SU-DHL-6 (cell line): ENCODE measurements around the gene NTSR1.

Experiments
- H2AFZ ChIP-seq: fragments of 200-600 bp; sonication (generic); 2 replicates; pipeline ENCODE4 v1.6.1; 2014; ENCODE audit warnings: low read depth, mild to moderate bottlenecking, moderate library complexity, mixed read lengths, antibody characterized with exemption, low read length; ENCODE audit not compliant: severe bottlenecking
- H3F3A ChIP-seq: fragments of 200-600 bp; shearing (Covaris generic); 2 replicates; pipeline ENCODE4 v1.6.0; 2016; ENCODE audit warnings: antibody characterized with exemption, mild to moderate bottlenecking; ENCODE audit not compliant: insufficient read depth
- H3K27ac ChIP-seq: fragments of 200-600 bp; sonication (generic); 2 replicates; pipeline ENCODE4 v1.5.1; 2016; ENCODE audit warnings: low read depth, mild to moderate bottlenecking, low read length, moderate library complexity, mixed read lengths
- H3K27me3 ChIP-seq: fragments of 200-600 bp; sonication (generic), shearing (Covaris generic); 2 replicates; pipeline ENCODE4 v1.6.0; 2014; ENCODE audit warnings: mild to moderate bottlenecking, low read length
- H3K36me3 ChIP-seq: fragments of 200-600 bp; sonication (generic); 2 replicates; pipeline ENCODE4 v1.6.1; 2014; ENCODE audit warnings: mild to moderate bottlenecking, low read length, mixed read lengths
- H3K4me2 ChIP-seq: fragments of 300-600, 200-600 bp; shearing (Covaris generic), sonication (generic); 2 replicates; pipeline ENCODE4 v1.6.0; 2014; ENCODE audit warnings: low read length, low read depth, mild to moderate bottlenecking; ENCODE audit not compliant: poor library complexity, severe bottlenecking
- H3K4me3 ChIP-seq: fragments of 200-600 bp; sonication (generic); 2 replicates; pipeline ENCODE4 v1.5.1; 2014; ENCODE audit warnings: antibody characterized with exemption, low read length, mild to moderate bottlenecking, mixed read lengths; ENCODE audit not compliant: insufficient read depth, poor library complexity, severe bottlenecking
- H3K79me2 ChIP-seq: fragments of 200-600 bp; sonication (generic); 2 replicates; pipeline ENCODE4 v1.6.1; 2014; ENCODE audit warnings: mild to moderate bottlenecking, low read length, moderate library complexity; ENCODE audit not compliant: insufficient read depth
- H3K9ac ChIP-seq: fragments of 200-600 bp; sonication (generic); 2 replicates; pipeline ENCODE4 v1.7.0; 2014; ENCODE audit warnings: mild to moderate bottlenecking, low read length
- H3K9me2 ChIP-seq: fragments of 200-600 bp; sonication (generic); replicated peaks from 2 replicates; pipeline ENCODE4 v1.6.1; 2014; ENCODE audit warnings: low read length; ENCODE audit not compliant: insufficient read depth
- H3K9me3 ChIP-seq: fragments of 200-600 bp; sonication (generic); 2 replicates; pipeline ENCODE4 v1.6.1; 2014; ENCODE audit warnings: low read length, mixed read lengths; ENCODE audit not compliant: insufficient read depth
- H4K20me1 ChIP-seq: fragments of 200-600 bp; sonication (generic); 2 replicates; pipeline ENCODE4 v1.6.1; 2014; ENCODE audit warnings: low read depth, mild to moderate bottlenecking, antibody characterized with exemption, low read length, moderate library complexity, mixed read lengths
- EZH2phosphoT487 ChIP-seq: fragments of 200-600 bp; sonication (generic), shearing (Covaris generic); conservative IDR thresholded peaks from 2 replicates; pipeline ENCODE4 v1.6.1; 2018; ENCODE audit warnings: mild to moderate bottlenecking, antibody characterized with exemption, low read length, moderate library complexity, mixed read lengths
- TF ChIP-seq, protein P1 (sequence below): fragments of 200-600 bp; sonication (generic); IDR thresholded peaks from one replicate; pipeline ENCODE4 v1.5.1; 2017; ENCODE audit warnings: antibody characterized with exemption, mild to moderate bottlenecking, low read length, moderate library complexity; ENCODE audit not compliant: insufficient read depth, poor library complexity, severe bottlenecking

Gene NTSR1

DNA sequence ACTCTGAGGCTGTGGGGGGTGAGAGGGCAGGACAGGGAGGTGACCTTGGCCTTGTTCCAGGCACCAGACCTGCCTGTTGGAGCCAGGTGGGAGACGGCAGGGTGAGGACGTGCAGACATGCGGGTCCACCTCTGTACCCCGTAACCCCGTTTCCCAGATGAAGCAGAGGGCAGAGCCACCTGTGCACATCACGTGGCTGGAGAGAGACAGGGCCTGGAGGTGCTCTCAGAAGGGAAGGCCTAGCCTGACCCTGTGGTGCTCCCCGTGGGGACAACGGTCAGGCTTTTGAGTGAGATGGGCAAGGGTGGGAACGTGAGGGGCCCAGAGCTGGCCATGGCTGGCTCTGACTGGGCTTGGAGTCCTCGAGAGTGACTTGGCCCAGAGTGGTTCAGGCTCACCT, 6.6 kb downstream of the NTSR1 start:
- H3K9ac ChIP-seq, result no peak overlapping the region
- no peaks in the 10 kb centered on the region for H4K20me1 ChIP-seq
- H3K79me2 ChIP-seq, result no peaks in the 10 kb centered on the region
- no peak overlapping the region for H3K4me2 ChIP-seq
- no peak overlapping the region for H3K27ac ChIP-seq
- no peaks in the 10 kb centered on the region for H3K27me3 ChIP-seq
- H3F3A ChIP-seq, result no peaks in the 10 kb centered on the region
- H3K9me2 ChIP-seq, result no peaks in the 10 kb centered on the region
- H3K36me3 ChIP-seq, result no peaks in the 10 kb centered on the region
- no peaks in the 10 kb centered on the region for H3K9me3 ChIP-seq
- no peak overlapping the region for H3K4me3 ChIP-seq
- TF ChIP-seq, protein P1, sequence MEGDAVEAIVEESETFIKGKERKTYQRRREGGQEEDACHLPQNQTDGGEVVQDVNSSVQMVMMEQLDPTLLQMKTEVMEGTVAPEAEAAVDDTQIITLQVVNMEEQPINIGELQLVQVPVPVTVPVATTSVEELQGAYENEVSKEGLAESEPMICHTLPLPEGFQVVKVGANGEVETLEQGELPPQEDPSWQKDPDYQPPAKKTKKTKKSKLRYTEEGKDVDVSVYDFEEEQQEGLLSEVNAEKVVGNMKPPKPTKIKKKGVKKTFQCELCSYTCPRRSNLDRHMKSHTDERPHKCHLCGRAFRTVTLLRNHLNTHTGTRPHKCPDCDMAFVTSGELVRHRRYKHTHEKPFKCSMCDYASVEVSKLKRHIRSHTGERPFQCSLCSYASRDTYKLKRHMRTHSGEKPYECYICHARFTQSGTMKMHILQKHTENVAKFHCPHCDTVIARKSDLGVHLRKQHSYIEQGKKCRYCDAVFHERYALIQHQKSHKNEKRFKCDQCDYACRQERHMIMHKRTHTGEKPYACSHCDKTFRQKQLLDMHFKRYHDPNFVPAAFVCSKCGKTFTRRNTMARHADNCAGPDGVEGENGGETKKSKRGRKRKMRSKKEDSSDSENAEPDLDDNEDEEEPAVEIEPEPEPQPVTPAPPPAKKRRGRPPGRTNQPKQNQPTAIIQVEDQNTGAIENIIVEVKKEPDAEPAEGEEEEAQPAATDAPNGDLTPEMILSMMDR, result no peak
- no peak for TF ChIP-seq EZH2phosphoT487
- no peak overlapping the region for H2AFZ ChIP-seq

DNA sequence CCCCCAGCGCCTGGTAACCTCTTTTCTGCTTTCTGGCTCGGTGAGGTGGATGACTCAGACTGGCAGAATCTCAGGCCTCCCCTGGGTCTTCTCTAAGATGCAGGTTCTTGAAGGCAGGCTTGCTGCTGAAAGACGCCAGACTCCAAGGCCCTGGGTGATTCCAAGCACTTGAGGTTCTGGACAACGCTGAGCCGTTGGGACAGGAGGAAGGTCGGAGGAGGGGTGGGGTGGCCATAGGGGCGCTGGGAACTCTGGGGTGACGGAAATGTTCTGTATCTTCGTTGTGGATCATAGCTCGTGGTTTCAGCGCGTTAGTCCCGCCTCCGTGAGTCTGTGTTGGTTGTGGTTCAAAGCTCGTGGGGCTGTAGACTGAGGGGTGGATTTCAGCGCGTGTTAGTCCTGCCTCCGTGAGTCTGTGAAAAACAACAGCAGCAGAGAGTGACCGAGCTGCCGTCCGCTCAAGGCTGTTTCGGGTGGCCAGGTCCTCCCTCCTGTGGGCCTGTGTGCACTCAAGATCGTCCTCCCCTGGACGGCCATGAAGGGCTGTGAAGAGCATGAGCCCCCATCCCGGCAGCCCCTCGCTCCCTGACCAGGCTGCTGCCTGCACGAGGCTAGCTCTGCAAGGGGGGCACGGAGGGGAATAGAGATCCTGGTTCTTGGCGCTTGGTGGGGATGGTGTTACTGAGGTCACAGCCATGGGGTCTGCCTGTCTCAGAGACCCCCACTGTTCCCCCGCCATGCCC, 7.7 kb downstream of the NTSR1 start:
- Histone ChIP-seq H2AFZ (no peak overlapping the region), H3K27ac (no peak overlapping the region), H3K27me3 (no peaks in the 10 kb centered on the region), H3K4me3 (no peak overlapping the region), H3K4me2 (no peak overlapping the region), H3F3A (no peaks in the 10 kb centered on the region), H3K9me2 (no peaks in the 10 kb centered on the region), H3K9ac (no peak overlapping the region), H3K79me2 (no peaks in the 10 kb centered on the region), H4K20me1 (no peaks in the 10 kb centered on the region), H3K36me3 (no peaks in the 10 kb centered on the region; the same call in 1 of the 2 replicates), H3K9me3 (peaks cover 11% of the 10 kb centered on the region; the same call in 1 of the 2 replicates)
- TF ChIP-seq EZH2phosphoT487, result no peak
- TF ChIP-seq, protein P1, result no peak

DNA sequence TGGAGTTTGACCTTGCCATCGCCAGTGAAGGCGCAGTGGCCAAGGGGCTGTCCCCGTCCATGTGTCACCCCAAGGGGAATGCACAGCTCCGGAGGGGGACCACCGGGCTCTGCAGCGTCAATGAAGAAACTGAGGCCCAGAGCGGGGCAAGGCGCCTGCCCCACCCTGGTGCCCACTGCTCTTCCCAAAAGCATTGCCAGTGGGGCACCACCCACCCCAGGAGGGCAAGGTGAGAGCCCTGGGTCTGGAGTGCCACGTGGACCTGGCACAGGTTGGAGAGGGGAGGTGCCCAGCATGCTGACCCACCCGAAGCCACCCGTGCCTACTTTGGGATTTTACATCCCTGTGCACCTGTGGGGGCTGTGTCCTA, 8.3 kb downstream of the NTSR1 start:
- Histone ChIP-seq H3K4me2 (no peak overlapping the region), H3K27me3 (no peaks in the 10 kb centered on the region), H3K79me2 (no peaks in the 10 kb centered on the region), H3F3A (no peaks in the 10 kb centered on the region), H3K36me3 (no peaks in the 10 kb centered on the region; the same call in 1 of the 2 replicates), H4K20me1 (no peaks in the 10 kb centered on the region), H3K27ac (no peak overlapping the region), H3K4me3 (no peak overlapping the region), H3K9me2 (no peaks in the 10 kb centered on the region), H2AFZ (no peak overlapping the region), H3K9ac (no peak overlapping the region), H3K9me3 (peaks cover 12% of the 10 kb centered on the region; the same call in 1 of the 2 replicates)
- no peak for TF ChIP-seq EZH2phosphoT487
- TF ChIP-seq, protein P1, result no peak
